GM21390 (cell line): Measurements from ENCODE around the gene OTOP3.

Experiments
- ATAC-seq: cut with Tn5 transposase; IDR thresholded peaks from one replicate; pipeline ENCODE4 v1.9.1; 2021; ENCODE audit not compliant: unreplicated experiment

OTOP3 gene

DNA sequence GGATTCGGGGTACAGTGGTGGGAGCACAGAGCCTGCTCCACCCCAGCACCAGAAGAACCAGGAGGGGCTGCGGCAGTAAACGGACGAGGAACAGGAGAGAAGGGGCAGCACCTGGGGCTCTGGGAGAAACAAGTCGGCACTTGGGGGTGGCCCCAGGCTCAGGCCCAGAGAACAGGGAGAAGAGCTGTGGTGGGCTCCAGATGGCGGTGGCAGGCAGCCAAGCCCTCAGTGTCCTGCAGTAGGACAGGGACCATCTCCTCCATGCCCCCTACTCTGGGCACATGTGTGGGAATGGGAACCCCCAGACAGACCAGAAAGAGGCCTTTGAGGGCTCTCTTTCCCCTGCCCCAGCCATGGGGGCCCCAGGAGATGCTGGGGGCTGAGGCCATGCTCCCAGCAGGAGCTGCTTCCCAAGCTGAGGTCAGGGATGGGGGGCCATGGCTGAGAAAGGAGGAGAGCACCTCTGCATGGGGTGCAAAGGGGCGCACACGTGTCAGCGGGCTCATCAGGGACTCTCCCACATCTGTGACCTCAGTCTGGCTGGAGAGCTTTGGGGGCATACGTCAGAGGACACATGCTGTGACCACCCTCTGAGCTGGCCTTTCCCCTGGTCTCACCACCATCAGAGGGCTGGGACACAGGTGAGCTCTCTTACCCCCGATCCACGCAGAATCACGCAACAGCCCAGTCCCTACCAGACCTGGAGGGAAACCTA, 19.4 kb upstream of the OTOP3 start:
- no peak for ATAC-seq

DNA sequence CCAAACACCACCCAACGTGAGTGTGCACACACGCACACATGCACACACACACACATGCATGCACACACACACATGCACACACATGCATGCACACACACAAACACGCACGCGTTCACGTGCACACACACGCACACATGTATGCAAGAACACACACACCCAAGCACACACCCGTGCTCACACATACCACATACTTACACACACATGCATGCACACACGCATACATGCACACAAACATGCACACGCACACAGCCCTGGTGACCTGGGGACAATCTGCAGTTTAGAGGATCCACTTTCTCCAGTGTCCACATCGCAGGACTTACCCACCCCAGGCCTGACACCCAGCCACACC, 18.9 kb upstream of the OTOP3 start:
- ATAC-seq: no peak

DNA sequence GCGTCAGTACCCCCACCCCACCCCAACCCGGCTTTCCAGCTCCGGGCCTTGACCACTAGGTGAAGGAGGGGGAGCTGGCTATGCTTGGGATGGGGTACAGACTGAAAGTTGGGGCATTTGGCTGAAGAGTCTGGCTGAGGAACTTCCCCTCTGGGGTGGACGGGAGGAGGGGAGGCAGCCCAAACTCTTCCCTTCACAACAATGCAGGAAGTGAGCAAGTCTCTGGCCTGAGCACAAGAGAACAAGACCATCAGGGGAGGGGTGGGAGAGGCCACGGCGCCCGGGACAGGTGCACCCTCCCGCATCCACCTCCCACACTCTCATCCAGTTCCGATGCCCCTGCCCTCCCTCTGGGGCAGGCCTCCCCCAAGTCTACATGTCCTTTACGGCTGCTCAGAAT, 18.3 kb upstream of the OTOP3 start:
- no peak for ATAC-seq

DNA sequence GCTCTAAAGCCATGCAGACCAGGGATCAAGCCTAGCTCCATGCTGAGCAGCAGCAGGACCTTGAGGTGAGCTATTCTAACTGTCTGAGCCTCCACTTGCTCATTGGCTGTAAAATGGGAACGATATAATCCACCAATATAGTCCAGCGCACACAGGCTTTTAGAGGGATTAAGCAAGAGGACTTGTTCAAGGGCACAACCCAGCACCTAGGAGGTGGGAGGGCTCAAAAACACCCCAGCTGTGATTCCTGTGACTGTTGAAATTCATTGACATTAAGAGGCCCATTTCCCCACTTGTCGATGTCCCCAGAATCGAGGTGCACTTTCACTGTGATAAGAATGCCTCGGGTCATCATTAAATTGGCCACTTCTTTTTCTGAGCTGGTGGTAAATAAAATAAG, 16.8 kb upstream of the OTOP3 start:
- no peak for ATAC-seq

DNA sequence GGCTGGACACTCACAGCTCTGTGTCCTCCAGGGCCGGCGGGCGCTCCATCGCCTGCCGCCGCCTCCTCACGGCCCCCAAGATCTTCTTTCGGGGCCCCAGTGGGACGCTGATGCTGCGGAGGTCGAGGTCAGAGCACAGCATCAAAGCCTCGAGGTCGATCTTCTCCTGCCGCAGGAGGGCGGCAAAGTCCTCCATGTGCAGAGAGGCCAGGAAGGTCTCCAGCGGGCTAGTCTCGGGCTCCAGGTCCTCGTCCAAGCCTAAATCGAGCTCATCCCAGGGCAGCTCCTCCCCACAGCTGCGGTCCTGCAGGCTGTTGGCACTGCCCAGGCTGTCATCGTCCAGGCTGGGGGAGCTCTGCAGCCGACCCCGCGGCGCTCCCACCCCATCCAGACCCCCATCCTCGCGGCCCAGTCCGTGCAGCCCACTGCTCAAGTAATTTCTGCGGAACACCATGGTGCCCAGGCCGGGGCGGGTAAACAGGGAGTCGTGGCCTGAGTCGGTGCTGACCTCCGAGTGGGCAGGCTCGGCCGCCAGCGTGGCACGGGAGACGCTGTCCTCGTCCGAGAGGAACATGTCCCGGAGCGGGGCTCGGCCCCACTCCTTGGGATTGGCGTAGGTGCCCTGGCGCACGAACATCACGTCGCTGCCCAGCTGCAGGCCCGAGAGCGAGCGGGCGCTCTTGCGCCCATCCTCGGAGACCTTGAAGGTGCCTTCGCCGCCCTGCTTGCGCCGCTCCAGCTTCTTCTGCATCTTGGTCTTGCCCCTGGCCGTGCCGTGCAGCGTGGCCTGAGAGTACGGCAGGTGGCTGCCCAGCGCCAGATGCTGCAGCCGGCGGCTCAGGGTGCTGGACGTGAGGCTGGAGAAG, 16.0 kb upstream of the OTOP3 start:
- no peak for ATAC-seq

DNA sequence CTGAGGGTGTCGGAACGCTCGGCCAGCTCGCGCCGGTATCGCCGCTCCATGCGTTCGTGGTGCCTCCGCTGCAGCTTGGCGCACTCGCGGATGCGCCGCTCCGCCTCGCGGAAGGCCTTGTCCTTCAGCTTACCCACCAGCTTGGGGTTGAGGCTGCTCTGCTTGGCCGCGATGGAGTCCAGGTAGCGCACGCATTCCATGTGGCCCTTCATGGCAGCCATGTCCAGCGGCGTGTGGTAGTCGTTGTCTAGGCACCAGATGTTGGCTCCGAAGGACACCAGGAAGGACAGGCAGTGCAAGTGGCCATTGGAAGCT, 15.4 kb upstream of the OTOP3 start:
- ATAC-seq: no peak

DNA sequence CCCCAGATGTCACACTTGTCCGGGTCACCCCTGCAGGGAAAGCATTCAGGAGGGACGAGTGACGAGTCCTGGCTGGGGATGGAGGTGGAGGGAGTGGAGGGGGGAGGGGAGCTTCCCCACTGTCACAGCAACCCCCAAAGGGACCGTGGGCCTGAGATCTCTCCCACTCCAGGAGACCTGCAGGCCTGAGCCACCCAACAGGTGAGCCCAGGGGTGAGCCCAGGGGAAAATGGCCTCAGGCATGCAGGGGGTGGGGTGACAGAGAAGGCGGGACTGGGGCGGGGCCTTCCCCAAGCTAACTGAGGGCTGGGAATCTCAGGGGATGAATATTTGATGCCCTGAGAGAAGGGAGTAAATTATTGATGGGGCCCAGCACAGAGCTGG, 15.1 kb upstream of the OTOP3 start:
- ATAC-seq: no peak

DNA sequence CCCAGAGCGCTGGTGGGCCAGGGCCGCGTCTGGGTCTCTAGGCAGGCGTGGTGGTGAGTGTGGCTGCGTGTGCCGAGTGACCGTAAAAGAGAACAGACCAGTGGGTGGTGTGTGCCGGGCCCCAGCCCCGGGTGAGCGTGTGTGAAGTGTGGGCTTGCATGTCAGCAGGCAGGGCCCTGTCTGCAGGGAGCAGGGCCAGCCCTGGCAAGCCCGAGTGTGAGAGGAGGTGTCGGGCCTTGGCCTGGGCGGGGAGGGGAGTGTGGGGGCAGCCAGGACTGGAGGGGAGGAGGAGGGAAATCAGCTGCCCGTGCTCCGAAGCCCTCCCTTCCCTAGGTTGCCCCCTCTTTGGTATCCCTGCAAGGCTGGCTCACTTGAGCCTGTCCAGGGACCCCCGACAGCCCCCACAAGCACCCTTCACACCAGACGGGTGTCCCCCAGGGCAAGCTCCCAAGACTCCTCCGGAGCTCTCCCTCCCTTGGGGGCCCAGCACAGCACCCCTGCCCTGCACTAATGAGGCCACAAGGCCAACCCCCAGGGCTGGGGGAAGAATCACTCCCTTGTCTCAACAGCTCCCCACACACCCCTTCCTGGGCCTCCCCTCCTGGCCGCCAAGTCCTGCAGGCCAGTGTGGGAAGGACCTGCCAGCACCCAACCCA, 14.5 kb upstream of the OTOP3 start:
- no peak for ATAC-seq

DNA sequence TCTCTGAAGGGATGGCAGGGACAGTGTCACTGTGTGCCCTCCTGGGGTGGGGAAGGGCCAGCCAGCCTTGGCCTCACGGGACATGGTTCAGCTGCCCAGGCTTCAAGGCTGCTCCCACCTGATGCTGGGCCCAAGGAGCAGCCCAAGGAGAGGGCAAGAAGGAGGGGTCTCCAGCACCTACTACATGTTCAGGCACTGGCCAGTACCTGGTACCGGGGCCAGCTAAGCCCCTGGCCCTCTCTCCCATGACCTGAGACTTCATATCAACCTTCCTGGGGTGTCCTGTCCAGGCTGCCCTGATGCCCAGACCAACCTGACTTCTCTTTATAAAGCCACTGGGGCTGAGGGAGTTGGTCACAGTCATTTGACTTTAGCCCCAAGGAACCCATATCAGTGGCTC, 13.9 kb upstream of the OTOP3 start:
- ATAC-seq: no peak

DNA sequence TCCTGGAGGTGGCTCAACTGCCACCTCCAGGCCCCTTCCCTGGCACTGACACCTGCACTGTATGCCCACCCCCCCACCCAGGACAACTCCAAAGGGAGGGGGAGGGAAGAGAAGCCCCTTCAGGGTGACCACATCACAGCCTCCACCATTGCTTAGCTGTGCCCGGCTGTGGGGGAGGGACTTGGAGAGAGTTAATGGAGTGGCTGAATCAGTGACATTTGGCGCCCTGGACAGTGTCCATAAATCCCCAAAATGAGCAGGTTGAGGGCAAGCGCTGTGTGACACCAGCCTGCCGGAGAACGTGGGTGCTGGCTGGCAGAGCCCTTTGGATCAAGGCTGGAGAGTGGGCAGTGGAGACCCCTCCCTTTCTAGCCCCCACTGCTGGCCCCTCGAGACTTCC, 13.5 kb upstream of the OTOP3 start:
- ATAC-seq: no peak

DNA sequence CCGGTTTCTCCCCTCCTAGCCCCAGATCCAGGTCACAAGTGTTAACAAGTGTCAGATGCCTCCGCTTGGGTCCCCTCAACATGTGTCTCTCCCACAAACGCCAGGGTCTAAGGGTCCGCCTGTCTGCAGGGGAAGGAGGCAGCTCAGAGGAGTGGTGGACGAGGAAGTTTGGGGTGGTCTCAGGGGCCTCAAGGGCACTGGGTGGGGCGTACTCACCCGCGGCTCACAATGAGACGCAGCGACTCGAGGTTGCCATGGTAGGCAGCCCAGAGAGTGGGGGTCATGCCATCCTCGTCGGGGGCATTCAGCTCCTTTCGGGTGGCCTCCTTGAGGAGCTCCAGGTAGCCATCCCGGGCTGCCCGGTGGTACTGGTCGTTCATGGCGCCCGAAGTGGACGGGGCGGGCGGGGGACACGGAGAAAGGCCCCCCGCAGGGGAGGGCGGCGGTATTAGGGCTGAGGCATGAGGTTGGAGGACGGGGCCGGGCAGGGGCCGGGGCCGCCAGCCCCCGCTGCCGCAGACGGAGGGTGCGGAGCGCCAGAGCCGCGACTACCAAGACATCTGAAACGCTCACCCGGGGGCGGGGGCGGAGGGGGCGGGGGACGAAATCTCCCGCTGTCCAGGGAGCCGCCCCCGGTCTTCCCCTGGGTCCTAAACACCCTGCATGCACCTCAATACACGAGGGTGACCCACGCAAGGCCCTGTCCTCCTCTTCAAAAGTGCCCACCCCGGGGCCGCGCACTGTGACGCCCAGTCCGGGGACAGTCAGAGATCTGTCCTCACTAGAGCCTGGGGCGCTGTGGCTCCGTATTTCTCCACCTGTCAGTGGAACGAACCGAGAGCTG, 12.8 kb upstream of the OTOP3 start, which contains the start of gene USH1G:
USH1G (minus strand) TSS at position 562 of the 844 bp plus-strand sequence; CDS start at position 380, 182 bp downstream.
- ATAC-seq: no peak

DNA sequence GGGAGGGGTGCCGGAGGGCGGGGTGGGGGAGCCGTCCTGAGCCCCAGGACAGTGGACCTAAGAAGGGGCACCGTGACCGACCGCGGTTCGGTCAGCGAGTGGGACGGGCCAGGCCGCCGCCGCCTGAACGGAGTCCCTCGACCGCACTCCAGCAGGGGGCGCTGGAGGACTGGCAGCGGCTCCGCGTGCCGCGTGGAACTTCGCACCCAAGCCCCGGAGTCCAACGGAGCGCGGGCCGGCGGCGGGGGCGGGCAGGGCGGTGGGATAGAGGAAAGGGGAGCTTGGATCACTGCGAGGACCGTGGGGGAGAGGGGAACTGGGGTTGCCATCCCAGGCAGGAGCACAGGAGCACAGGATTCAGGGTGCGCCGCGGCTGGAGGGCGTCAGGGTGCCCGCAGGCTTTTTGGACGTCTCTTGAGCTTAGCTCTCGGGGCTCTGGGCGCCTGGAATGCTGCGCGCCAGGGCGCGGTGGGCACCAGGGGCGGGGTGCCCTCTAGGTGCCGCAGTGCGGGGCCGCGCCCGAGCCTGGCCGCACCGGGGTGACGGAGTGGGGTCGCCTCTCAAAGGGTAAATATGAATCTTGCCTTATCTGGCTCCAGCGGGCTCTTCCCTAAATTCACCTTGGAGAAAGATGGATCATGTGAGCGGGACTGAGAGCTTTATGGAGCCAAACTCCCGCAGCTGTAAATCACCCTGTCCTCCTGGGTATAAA, 12.0 kb upstream of the OTOP3 start:
- no peak for ATAC-seq

DNA sequence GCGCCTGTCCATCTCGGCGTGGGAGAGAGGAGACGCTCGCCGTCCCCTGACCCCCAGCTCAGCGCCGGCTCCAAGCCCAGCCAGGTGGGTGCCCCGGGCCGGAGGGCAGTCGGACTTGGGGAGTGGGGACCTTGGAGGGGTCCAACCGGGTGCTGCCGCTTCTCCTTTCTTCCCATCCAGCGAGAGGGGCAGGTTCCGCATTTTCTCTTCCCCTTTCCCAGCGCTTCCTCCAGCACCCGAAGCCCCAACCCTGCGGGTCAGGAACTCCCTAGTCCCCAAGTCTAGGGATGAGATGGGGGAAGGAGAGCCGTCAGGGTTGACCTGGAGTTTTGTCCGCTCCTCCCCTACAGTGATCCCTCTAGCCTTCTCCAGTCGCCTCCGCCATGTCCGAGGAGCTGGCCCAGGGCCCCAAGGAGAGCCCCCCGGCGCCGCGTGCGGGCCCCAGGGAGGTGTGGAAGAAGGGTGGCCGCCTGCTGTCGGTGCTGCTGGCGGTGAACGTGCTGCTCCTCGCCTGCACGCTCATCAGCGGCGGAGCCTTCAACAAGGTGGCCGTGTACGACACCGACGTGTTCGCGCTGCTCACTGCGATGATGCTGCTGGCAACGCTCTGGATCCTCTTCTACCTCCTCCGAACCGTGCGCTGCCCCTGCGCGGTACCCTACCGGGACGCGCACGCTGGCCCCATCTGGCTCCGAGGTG, 11.3 kb upstream of the OTOP3 start, which contains the start of gene OTOP2:
OTOP2 (plus strand) TSS at position 24 of the 699 bp plus-strand sequence; CDS start at position 384, 360 bp downstream.
- ATAC-seq: no peak

DNA sequence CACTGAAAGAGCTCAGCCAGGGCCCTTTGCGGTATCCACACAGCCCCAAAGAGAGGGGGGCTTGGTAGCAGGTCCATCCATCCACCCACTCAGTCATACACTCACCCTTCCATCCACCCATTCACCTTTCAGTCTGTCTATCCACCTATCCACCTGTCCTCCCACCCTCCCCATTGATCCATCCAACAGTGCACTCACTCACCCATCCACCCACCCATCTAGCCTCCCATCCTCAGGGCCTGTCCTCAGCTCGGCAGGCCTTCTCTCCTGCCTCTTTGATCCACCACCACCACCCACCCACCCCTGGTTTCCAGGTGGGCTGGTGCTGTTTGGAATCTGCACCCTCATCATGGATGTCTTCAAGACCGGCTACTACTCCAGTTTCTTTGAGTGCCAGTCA, 10.5 kb upstream of the OTOP3 start:
- no peak for ATAC-seq

DNA sequence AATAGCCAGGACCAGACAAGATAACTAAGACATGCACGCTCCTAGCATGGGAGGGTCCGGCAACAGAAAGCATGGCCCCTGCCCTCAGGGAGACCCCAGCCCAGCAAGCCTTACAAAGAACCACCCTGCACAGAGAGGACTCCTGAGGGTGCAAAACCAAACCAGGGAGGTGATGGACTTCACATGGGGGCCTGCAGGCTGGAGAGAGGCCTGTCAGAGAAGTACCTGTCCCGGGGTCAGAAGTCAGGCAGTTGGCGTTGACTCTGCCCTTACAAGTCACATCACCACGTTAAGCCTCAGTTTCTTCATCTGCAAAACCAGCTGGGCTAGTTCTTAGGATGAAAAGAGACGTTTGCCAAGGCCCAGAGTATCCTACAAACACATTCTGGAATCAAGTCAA, 6.9 kb upstream of the OTOP3 start:
- no peak for ATAC-seq

DNA sequence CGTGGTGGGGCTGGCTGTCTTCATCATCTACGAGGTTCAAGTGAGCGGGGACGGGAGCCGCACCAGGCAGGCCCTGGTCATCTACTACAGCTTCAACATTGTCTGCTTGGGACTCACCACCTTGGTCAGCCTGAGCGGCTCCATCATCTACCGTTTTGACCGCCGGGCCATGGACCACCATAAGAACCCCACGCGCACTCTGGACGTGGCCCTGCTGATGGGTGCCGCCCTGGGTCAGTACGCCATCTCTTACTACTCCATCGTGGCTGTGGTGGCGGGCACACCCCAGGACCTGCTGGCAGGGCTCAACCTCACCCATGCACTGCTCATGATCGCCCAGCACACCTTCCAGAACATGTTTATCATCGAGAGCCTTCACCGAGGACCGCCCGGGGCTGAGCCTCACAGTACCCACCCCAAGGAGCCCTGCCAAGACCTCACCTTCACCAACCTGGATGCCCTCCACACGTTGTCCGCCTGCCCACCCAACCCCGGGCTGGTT, 5.1 kb upstream of the OTOP3 start:
- no peak for ATAC-seq

DNA sequence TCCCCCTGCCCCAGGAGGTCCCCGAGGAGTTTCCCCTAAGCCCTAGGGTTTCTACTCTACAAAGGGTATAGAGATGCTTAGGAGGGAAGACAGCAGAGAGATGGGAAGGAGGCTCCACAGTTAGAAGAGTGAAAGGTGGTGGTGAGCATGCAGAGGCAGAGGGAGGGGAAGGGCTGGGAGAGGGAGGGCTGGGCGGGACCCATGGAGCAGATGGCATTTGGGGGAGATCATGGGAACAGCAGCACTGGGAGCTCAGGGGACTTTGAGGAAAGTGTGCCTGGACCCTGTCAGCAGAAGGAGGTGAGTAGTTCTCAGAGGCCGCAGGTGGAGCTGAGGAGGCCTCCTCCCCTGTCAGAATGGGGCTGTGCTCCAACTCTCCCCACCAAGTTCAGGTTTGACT, 650 bp upstream of the OTOP3 start:
- no peak for ATAC-seq

DNA sequence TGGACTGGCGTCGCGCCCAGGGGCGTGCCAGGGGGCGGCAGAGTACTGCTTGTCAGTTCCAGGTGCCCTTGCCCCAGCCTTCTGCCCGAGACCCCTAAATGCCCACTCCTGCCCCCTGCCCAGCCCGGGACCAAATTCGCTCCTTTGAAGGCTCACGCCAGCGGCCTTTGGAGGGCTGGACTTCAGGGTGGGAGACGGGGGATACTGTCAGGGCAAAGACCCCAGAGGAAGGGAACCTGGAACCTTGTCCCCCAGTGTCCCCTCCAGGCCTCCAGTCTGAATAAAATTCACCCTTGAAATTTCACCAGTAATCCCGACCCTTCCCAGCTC, 737 bp downstream of the OTOP3 start:
- ATAC-seq: no peak

DNA sequence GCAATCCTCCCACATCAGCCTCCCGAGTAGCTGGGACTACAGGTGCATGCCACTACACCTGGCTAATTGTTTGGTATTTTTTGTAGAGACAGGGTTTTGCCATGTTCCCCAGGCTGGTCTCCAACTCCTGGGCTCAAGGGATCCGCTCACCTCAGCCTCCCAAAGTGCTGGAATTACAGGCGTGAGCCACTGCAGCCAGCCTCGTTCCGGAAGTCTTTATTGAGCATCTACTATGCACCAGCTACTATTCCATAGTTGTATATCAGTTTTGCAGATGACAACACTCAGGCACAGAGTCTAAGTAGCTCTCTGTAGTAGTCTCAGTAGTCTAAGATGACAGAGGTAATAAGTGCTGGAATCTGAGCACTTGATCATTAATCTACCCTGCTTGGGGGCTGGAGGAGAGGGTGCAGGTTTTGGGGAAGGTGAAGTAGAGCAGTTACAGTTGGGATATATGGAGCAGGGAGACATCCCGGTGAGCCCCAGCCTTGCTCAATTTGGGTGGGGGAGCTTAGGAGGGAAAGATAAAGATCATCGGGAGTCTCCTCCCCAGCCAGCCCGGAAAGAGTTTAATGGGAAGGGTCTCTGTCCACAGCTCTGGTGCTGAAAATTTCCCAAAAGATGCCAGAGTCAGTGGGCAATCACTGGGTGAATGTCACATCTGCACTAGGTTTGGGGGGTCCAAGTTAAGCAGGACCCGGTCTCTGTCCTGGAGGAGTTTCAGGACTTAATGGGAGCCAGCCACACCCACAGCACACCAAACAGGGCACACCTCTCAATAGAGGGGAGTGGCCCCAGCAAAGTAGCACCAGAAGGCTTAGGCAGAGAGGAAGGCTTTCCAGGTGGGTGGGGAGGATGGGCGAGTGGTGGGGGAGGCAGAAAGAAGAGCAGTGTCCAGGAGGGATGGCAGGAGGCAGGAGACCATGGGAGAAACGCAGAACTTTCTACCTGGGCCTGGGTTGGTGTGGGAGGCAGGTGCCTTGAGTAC, 1.7 kb downstream of the OTOP3 start:
- no peak for ATAC-seq
